ENCODE results near the gene PHF13.
A peak's percentile ranks its signal among the peaks of the same experiment; 100 is the strongest.

The PHF13 gene

DNA sequence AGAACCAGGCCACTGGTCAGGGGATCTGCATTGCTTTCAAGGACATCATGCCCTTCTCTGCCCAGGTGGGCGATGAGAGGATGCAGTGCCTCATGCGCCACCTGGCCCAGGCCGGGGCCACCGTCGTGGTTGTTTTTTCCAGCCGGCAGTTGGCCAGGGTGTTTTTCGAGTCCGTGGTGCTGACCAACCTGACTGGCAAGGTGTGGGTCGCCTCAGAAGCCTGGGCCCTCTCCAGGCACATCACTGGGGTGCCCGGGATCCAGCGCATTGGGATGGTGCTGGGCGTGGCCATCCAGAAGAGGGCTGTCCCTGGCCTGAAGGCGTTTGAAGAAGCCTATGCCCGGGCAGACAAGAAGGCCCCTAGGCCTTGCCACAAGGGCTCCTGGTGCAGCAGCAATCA, 38.7 kb upstream of the PHF13 start:
- in situ Hi-C loops (cut with MboI; ENCODE audit: low sequenced_read_pairs, unreplicated experiment): no loop called here
- DNase-seq (ENCODE audit: low spot score): no peak
- TF ChIP-seq, protein P1, sequence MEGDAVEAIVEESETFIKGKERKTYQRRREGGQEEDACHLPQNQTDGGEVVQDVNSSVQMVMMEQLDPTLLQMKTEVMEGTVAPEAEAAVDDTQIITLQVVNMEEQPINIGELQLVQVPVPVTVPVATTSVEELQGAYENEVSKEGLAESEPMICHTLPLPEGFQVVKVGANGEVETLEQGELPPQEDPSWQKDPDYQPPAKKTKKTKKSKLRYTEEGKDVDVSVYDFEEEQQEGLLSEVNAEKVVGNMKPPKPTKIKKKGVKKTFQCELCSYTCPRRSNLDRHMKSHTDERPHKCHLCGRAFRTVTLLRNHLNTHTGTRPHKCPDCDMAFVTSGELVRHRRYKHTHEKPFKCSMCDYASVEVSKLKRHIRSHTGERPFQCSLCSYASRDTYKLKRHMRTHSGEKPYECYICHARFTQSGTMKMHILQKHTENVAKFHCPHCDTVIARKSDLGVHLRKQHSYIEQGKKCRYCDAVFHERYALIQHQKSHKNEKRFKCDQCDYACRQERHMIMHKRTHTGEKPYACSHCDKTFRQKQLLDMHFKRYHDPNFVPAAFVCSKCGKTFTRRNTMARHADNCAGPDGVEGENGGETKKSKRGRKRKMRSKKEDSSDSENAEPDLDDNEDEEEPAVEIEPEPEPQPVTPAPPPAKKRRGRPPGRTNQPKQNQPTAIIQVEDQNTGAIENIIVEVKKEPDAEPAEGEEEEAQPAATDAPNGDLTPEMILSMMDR (IDR thresholded peaks at IDR 0.05; ENCODE audit: borderline replicate concordance, control extremely low read depth, extremely low read depth, insufficient read depth, missing control alignments): no peak

GRCh38 chr1:6577831-6578525, 35.6 kb upstream of the PHF13 start:
- DNase-seq (ENCODE audit: low spot score): no peak
- in situ Hi-C loops (cut with MboI; ENCODE audit: low sequenced_read_pairs, unreplicated experiment): no loop called here
- TF ChIP-seq, protein P1 (IDR thresholded peaks at IDR 0.05; ENCODE audit: borderline replicate concordance, control extremely low read depth, extremely low read depth, insufficient read depth, missing control alignments): no peak

GRCh38 chr1:6578624-6579373, 34.7 kb upstream of the PHF13 start:
- in situ Hi-C loops (cut with MboI; ENCODE audit: low sequenced_read_pairs, unreplicated experiment): no loop called here

DNA sequence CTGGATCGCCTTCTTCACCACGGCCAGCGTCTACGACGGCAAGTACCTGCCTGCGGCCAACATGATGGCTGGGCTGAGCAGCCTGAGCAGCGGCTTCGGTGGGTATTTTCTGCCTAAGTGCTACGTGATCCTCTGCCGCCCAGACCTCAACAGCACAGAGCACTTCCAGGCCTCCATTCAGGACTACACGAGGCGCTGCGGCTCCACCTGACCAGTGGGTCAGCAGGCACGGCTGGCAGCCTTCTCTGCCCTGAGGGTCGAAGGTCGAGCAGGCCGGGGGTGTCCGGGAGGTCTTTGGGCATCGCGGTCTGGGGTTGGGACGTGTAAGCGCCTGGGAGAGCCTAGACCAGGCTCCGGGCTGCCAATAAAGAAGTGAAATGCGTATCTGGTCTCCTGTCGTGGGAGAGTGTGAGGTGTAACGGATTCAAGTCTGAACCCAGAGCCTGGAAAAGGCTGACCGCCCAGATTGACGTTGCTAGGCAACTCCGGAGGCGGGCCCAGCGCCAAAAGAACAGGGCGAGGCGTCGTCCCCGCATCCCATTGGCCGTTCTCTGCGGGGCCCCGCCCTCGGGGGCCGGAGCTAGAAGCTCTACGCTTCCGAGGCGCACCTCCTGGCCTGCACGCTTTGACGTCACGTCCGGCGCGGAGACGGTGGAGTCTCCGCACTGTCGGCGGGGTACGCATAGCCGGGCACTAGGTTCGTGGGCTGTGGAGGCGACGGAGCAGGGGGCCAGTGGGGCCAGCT, 34.0 kb upstream of the PHF13 start, which contains the start of gene ZBTB48:
TSS of gene ZBTB48 (plus strand) at position 621 of the 745 bp plus-strand sequence. CDS start 616 bp downstream, outside the sequence.
- in situ Hi-C loops (cut with MboI; ENCODE audit: low sequenced_read_pairs, unreplicated experiment): no loop called here
- peak; percentile 100 for DNase-seq (ENCODE audit: low spot score)
- TF ChIP-seq, protein P1 (IDR thresholded peaks at IDR 0.05; ENCODE audit: borderline replicate concordance, control extremely low read depth, extremely low read depth, insufficient read depth, missing control alignments): no peak

More at GRCh38 chr1:6578624-6579373, 34.7 kb upstream of the PHF13 start:
- TF ChIP-seq, protein P1 (IDR thresholded peaks at IDR 0.05; ENCODE audit: borderline replicate concordance, control extremely low read depth, extremely low read depth, insufficient read depth, missing control alignments): no peak
- no peak for DNase-seq (ENCODE audit: low spot score)

GRCh38 chr1:6580119-6580592, 33.4 kb upstream of the PHF13 start:
- TF ChIP-seq, protein P1 (IDR thresholded peaks at IDR 0.05; ENCODE audit: borderline replicate concordance, control extremely low read depth, extremely low read depth, insufficient read depth, missing control alignments): no peak
- in situ Hi-C loops (cut with MboI; ENCODE audit: low sequenced_read_pairs, unreplicated experiment): no loop called here
- DNase-seq (ENCODE audit: low spot score): no peak
